CD14-positive monocyte (primary cell): ENCODE data around the gene SCFD1. TPM values are rescaled to one million over a fixed set of nuclear protein-coding genes. Genes with fewer than 3 reads are reported as not detected.
"Not testable (repeated sequence)": the region's sequence is repeated elsewhere in the genome, so short reads cannot be mapped to it uniquely, and the experiment has no call there.

Experiments used
- DNase-seq, 3 donors: peaks; one replicate each; pipeline ENCODE4 v3.0.0-alpha.2; 2011 to 2022
- H2AFZ ChIP-seq: 2 replicates; pipeline ENCODE4 v1.6.0; 2012; ENCODE audit warnings: mild to moderate bottlenecking, low read depth, low read length, inconsistent platforms; ENCODE audit not compliant: insufficient read depth, poor library complexity, severe bottlenecking
- H3K27ac ChIP-seq, 2 donors: 1 replicate in 1 of 2; 2 replicates in 1 of 2; pipeline ENCODE4 v1.5.1; 2012 to 2013; ENCODE audit warnings: low read length in 2 of 2, control low read depth in 1 of 2, inconsistent platforms in 1 of 2, low read depth in 1 of 2, mild to moderate bottlenecking in 1 of 2
- H3K27me3 ChIP-seq, 2 donors: one replicate each; pipeline versions ENCODE4 v1.6.0 to v1.6.1; 2011 to 2013; ENCODE audit warnings: low read length in 2 of 2; ENCODE audit not compliant: control insufficient read depth in 2 of 2, insufficient read depth in 2 of 2
- H3K36me3 ChIP-seq, 2 donors: replicated peaks in 1 of 2; 1 replicate in 1 of 2; 2 replicates in 1 of 2; pipeline versions ENCODE4 v1.5.1 to v1.6.1; 2012 to 2013; ENCODE audit warnings: low read length in 2 of 2, control low read depth in 1 of 2, inconsistent platforms in 1 of 2, mild to moderate bottlenecking in 1 of 2; ENCODE audit not compliant: insufficient read depth in 2 of 2, control insufficient read depth in 1 of 2
- H3K4me1 ChIP-seq, 2 donors: 1 replicate in 1 of 2; 2 replicates in 1 of 2; pipeline versions ENCODE4 v1.5.1 to v1.6.1; 2012 to 2013; ENCODE audit warnings: low read length in 2 of 2, control low read depth in 1 of 2, inconsistent platforms in 1 of 2, mild to moderate bottlenecking in 1 of 2, moderate library complexity in 1 of 2; ENCODE audit not compliant: insufficient read depth in 2 of 2, control insufficient read depth in 1 of 2
- H3K4me2 ChIP-seq: replicated peaks from 2 replicates; pipeline ENCODE3; 2012; ENCODE audit warnings: low read length, moderate library complexity, mild to moderate bottlenecking; ENCODE audit not compliant: poor library complexity, severe bottlenecking; ENCODE audit errors: extremely low read depth
- H3K4me3 ChIP-seq, 3 experiments: fragments of 200-600 bp in 1 of 3; sonication (generic) in 1 of 3; replicated peaks in 1 of 3; 1 replicate in 2 of 3; 2 replicates in 1 of 3; pipeline ENCODE4 v1.5.1; 2011 to 2013; ENCODE audit warnings: low read length in 3 of 3, mild to moderate bottlenecking in 3 of 3, control low read depth in 2 of 3, low read depth in 2 of 3, inconsistent platforms in 1 of 3, moderate library complexity in 1 of 3
- H3K79me2 ChIP-seq: 2 replicates; pipeline ENCODE4 v1.6.0; 2012; ENCODE audit warnings: mild to moderate bottlenecking, control low read depth, inconsistent platforms, low read length, moderate library complexity; ENCODE audit not compliant: insufficient read depth
- H3K9ac ChIP-seq: 2 replicates; pipeline ENCODE4 v1.6.0; 2017; ENCODE audit warnings: low read length, mild to moderate bottlenecking; ENCODE audit not compliant: insufficient read depth, poor library complexity, severe bottlenecking
- H3K9me3 ChIP-seq, 2 donors: replicated peaks in 1 of 2; 1 replicate in 1 of 2; 2 replicates in 1 of 2; pipeline versions ENCODE4 v1.5.1 to v1.6.1; 2012 to 2013; ENCODE audit warnings: low read length in 2 of 2, control low read depth in 1 of 2; ENCODE audit not compliant: control insufficient read depth in 1 of 2, insufficient read depth in 1 of 2
- H4K20me1 ChIP-seq: 2 replicates; pipeline ENCODE4 v1.6.0; 2012; ENCODE audit warnings: mild to moderate bottlenecking, low read length, control low read depth, moderate library complexity; ENCODE audit not compliant: insufficient read depth
- H3K27ac Mint-ChIP-seq, 7 donors: one replicate each; pipeline ENCODE4 v1.8.0; 2020; ENCODE audit warnings: mild to moderate bottlenecking in 7 of 7, mixed read lengths in 7 of 7, moderate library complexity in 6 of 7, inconsistent platforms in 2 of 7
- H3K27me3 Mint-ChIP-seq, 3 donors: one replicate each; pipeline ENCODE4 v1.8.0; 2021 to 2022; ENCODE audit warnings: low read depth in 3 of 3, mild to moderate bottlenecking in 3 of 3, mixed read lengths in 3 of 3, moderate library complexity in 3 of 3, inconsistent platforms in 1 of 3
- H3K36me3 Mint-ChIP-seq, 2 donors: one replicate each; pipeline ENCODE4 v1.8.0; 2020; ENCODE audit warnings: mixed read lengths in 2 of 2, inconsistent platforms in 1 of 2, mild to moderate bottlenecking in 1 of 2
- H3K4me1 Mint-ChIP-seq: one replicate; pipeline ENCODE4 v1.8.0; 2020; ENCODE audit warnings: mild to moderate bottlenecking, mixed read lengths
- H3K4me3 Mint-ChIP-seq, 2 donors: one replicate each; pipeline ENCODE4 v1.8.0; 2020; ENCODE audit warnings: mild to moderate bottlenecking in 2 of 2, mixed read lengths in 2 of 2, moderate library complexity in 1 of 2
- H3K9me3 Mint-ChIP-seq, 7 donors: one replicate each; pipeline ENCODE4 v1.8.0; 2020 to 2022; ENCODE audit warnings: mixed read lengths in 7 of 7, mild to moderate bottlenecking in 6 of 7, moderate library complexity in 6 of 7, inconsistent platforms in 2 of 7
- CTCF ChIP-seq: fragments of 200-600 bp; IDR thresholded peaks from one replicate; pipeline ENCODE4 v1.8.0; 2022; ENCODE audit warnings: antibody characterized with exemption, mild to moderate bottlenecking
- WGBS: methylation state at CpG from one replicate; pipeline ENCODE4 v1.1.5; 2013; ENCODE audit warnings: missing lambda C conversion rate; ENCODE audit not compliant: insufficient coverage; 5-methylcytosine and 5-hydroxymethylcytosine counted together
- intact Hi-C, 2 donors: fragments of 100-400 bp; cut with micrococcal nuclease; formaldehyde crosslinking; loops; one replicate each; pipeline versions ENCODE4 v1.15.0 to v1.15.1; 2023
- polyA plus RNA-seq, 3 donors: library from polyadenylated mRNA; depleted of rRNA in 1 of 3; unstranded in 2 of 3; stranded (reverse) in 1 of 3; fragments of 300-500 nt in 2 of 3; fragments of >200 nt in 1 of 3; fragmentation: Illumina TruSeq in 2 of 3; gene quantifications; 1 replicate in 2 of 3; 2 replicates in 1 of 3; pipeline ENCODE4 v1.2.3, GENCODE V29; 2012 to 2021

Gene SCFD1
- polyA plus RNA-seq, 3 donors: 33.1 to 64.1 (median 44.9) TPM

- Histone ChIP-seq H3K9ac (no peak overlapping the region), H3K79me2 (no peaks in the 10 kb centered on the region), H4K20me1 (no peaks in the 10 kb centered on the region), H3K4me1 (no peaks in the 10 kb centered on the region), H3K27me3 (no peaks in the 10 kb centered on the region), H3K36me3 (peaks cover 48 to 95% of the 10 kb centered on the region in 2 donors), H3K4me2 (no peak overlapping the region), H2AFZ (no peak overlapping the region), H3K4me3 (no peak overlapping the region), H3K27ac (peak overlapping the region in 1 of 2 donors; percentile 52), H3K9me3 (no peaks in the 10 kb centered on the region)
- Mint-ChIP-seq H3K4me1 (peaks cover 8% of the 10 kb centered on the region), H3K27me3 (no peaks in the 10 kb centered on the region), H3K27ac (peak overlapping the region in 5 of 7 donors; percentile 41 to 78 (median 54)), H3K9me3 (no peaks in the 10 kb centered on the region), H3K36me3 (peaks cover 51 to 58% of the 10 kb centered on the region in 2 donors), H3K4me3 (no peak overlapping the region)
- intact Hi-C loops: no loop called here
- TF ChIP-seq CTCF: no peak
- no peak for DNase-seq
- WGBS: 43% methylated on average over 1 of the region's 8 CpGs
These were observed 20.9 kb upstream of the SCFD1 start for GRCh38 chr14:30600922-30601918.

GRCh38 chr14:30603402-30603801 is 18.7 kb upstream of the SCFD1 start:
- Mint-ChIP-seq H3K36me3 (peaks cover 58 to 60% of the 10 kb centered on the region in 2 donors), H3K4me1 (peaks cover 4% of the 10 kb centered on the region), H3K9me3 (no peaks in the 10 kb centered on the region), H3K27me3 (no peaks in the 10 kb centered on the region), H3K4me3 (no peak overlapping the region), H3K27ac (no peak overlapping the region)
- WGBS: no CpG with 5 or more reads among the region's 3 CpGs
- Histone ChIP-seq H3K27me3 (no peaks in the 10 kb centered on the region), H3K36me3 (peaks cover 48 to 93% of the 10 kb centered on the region in 2 donors), H3K9me3 (no peaks in the 10 kb centered on the region), H3K4me1 (no peaks in the 10 kb centered on the region), H3K9ac (no peak overlapping the region), H3K79me2 (no peaks in the 10 kb centered on the region), H3K4me2 (no peak overlapping the region), H4K20me1 (no peaks in the 10 kb centered on the region), H3K27ac (no peak overlapping the region), H2AFZ (no peak overlapping the region), H3K4me3 (no peak overlapping the region)
- no peak for DNase-seq
- no peak for TF ChIP-seq CTCF
- intact Hi-C loops: no loop called here

GRCh38 chr14:30604696-30605095 is 17.4 kb upstream of the SCFD1 start:
- H3K4me3 ChIP-seq, H4K20me1 ChIP-seq, H3K27me3 ChIP-seq, H3K9me3 Mint-ChIP-seq, H3K4me2 ChIP-seq, H3K27ac ChIP-seq, intact Hi-C loops, H3K4me3 Mint-ChIP-seq, DNase-seq, H3K27ac Mint-ChIP-seq, H3K9me3 ChIP-seq, H3K27me3 Mint-ChIP-seq, H3K79me2 ChIP-seq, H2AFZ ChIP-seq, H3K4me1 ChIP-seq, H3K9ac ChIP-seq, H3K4me1 Mint-ChIP-seq: not testable (repeated sequence)
- H3K36me3 ChIP-seq: peaks cover 40 to 87% of the 10 kb centered on the region in 2 donors
- 99% methylated on average over 7 of the region's 8 CpGs for WGBS
- H3K36me3 Mint-ChIP-seq: peaks cover 52% of the 10 kb centered on the region in 2 donors
